ENCODE data around the gene RNF130. TPM values are rescaled to one million over a fixed set of nuclear protein-coding genes. Genes with fewer than 3 reads are reported as not detected.

RNF130 gene
- total and polyA plus RNA-seq, 9 of the 15 experiments (the other 6 are each of a cell fraction or from before 2014, with no cell fraction given), result 5.8 to 39.4 (median 27.1) TPM

DNA sequence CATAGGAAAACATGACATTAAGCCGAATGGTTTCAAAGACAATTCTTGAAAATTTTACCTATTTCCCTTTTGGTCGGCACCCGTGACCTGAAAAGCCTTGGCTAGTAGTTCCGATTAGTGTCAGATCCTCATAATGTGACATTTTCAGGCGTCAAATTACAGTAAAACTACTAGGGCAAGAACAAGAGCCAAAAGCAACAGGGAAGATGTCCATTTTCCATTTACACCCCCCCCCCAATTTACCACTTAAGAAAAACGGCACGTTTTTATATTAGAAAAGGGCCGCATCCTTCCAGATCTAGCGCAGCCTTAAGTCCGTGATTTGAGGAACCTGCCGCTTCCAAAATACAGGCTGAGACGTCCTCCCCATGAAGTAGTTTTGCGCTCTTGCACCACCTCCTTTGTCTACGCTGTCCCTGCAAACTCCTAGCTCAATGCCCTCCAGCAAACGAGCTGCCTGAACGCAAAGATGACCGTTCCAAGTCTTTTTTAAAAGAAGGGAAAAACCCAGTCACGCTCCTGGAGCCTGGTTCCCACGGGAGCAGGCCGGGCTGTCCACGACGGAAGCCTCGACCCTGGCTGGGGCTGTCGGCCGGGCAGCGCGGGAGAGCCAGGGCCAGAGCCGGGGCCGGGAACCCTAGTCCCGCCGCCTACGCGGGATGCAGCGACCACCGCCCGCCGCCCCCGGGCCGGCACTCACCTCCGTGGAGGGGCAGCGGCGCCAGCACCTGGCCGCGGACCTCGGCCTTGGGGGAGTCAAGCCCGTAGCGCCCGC lies 616 bp downstream of the RNF130 start (continued):
- TF ChIP-seq, protein P1, sequence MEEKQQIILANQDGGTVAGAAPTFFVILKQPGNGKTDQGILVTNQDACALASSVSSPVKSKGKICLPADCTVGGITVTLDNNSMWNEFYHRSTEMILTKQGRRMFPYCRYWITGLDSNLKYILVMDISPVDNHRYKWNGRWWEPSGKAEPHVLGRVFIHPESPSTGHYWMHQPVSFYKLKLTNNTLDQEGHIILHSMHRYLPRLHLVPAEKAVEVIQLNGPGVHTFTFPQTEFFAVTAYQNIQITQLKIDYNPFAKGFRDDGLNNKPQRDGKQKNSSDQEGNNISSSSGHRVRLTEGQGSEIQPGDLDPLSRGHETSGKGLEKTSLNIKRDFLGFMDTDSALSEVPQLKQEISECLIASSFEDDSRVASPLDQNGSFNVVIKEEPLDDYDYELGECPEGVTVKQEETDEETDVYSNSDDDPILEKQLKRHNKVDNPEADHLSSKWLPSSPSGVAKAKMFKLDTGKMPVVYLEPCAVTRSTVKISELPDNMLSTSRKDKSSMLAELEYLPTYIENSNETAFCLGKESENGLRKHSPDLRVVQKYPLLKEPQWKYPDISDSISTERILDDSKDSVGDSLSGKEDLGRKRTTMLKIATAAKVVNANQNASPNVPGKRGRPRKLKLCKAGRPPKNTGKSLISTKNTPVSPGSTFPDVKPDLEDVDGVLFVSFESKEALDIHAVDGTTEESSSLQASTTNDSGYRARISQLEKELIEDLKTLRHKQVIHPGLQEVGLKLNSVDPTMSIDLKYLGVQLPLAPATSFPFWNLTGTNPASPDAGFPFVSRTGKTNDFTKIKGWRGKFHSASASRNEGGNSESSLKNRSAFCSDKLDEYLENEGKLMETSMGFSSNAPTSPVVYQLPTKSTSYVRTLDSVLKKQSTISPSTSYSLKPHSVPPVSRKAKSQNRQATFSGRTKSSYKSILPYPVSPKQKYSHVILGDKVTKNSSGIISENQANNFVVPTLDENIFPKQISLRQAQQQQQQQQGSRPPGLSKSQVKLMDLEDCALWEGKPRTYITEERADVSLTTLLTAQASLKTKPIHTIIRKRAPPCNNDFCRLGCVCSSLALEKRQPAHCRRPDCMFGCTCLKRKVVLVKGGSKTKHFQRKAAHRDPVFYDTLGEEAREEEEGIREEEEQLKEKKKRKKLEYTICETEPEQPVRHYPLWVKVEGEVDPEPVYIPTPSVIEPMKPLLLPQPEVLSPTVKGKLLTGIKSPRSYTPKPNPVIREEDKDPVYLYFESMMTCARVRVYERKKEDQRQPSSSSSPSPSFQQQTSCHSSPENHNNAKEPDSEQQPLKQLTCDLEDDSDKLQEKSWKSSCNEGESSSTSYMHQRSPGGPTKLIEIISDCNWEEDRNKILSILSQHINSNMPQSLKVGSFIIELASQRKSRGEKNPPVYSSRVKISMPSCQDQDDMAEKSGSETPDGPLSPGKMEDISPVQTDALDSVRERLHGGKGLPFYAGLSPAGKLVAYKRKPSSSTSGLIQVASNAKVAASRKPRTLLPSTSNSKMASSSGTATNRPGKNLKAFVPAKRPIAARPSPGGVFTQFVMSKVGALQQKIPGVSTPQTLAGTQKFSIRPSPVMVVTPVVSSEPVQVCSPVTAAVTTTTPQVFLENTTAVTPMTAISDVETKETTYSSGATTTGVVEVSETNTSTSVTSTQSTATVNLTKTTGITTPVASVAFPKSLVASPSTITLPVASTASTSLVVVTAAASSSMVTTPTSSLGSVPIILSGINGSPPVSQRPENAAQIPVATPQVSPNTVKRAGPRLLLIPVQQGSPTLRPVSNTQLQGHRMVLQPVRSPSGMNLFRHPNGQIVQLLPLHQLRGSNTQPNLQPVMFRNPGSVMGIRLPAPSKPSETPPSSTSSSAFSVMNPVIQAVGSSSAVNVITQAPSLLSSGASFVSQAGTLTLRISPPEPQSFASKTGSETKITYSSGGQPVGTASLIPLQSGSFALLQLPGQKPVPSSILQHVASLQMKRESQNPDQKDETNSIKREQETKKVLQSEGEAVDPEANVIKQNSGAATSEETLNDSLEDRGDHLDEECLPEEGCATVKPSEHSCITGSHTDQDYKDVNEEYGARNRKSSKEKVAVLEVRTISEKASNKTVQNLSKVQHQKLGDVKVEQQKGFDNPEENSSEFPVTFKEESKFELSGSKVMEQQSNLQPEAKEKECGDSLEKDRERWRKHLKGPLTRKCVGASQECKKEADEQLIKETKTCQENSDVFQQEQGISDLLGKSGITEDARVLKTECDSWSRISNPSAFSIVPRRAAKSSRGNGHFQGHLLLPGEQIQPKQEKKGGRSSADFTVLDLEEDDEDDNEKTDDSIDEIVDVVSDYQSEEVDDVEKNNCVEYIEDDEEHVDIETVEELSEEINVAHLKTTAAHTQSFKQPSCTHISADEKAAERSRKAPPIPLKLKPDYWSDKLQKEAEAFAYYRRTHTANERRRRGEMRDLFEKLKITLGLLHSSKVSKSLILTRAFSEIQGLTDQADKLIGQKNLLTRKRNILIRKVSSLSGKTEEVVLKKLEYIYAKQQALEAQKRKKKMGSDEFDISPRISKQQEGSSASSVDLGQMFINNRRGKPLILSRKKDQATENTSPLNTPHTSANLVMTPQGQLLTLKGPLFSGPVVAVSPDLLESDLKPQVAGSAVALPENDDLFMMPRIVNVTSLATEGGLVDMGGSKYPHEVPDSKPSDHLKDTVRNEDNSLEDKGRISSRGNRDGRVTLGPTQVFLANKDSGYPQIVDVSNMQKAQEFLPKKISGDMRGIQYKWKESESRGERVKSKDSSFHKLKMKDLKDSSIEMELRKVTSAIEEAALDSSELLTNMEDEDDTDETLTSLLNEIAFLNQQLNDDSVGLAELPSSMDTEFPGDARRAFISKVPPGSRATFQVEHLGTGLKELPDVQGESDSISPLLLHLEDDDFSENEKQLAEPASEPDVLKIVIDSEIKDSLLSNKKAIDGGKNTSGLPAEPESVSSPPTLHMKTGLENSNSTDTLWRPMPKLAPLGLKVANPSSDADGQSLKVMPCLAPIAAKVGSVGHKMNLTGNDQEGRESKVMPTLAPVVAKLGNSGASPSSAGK (IDR thresholded peaks at IDR 0.05), result peak; percentile 74
- TF ChIP-seq ZNF133 (CRISPR knock-in tag; IDR thresholded peaks at IDR 0.05), result no peak
- peak; percentile 79; the same call in 1 of the 2 replicates for TF ChIP-seq NR3C1 (CRISPR knock-in tag; IDR thresholded peaks at IDR 0.05)
- TF ChIP-seq ZBTB7A (IDR thresholded peaks at IDR 0.05; ENCODE audit: borderline replicate concordance, control insufficient read depth, low read depth, low read length), result peak; percentile 53; the same call in 1 of the 2 replicates
- TF ChIP-seq, protein P2, sequence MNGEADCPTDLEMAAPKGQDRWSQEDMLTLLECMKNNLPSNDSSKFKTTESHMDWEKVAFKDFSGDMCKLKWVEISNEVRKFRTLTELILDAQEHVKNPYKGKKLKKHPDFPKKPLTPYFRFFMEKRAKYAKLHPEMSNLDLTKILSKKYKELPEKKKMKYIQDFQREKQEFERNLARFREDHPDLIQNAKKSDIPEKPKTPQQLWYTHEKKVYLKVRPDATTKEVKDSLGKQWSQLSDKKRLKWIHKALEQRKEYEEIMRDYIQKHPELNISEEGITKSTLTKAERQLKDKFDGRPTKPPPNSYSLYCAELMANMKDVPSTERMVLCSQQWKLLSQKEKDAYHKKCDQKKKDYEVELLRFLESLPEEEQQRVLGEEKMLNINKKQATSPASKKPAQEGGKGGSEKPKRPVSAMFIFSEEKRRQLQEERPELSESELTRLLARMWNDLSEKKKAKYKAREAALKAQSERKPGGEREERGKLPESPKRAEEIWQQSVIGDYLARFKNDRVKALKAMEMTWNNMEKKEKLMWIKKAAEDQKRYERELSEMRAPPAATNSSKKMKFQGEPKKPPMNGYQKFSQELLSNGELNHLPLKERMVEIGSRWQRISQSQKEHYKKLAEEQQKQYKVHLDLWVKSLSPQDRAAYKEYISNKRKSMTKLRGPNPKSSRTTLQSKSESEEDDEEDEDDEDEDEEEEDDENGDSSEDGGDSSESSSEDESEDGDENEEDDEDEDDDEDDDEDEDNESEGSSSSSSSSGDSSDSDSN (IDR thresholded peaks at IDR 0.05; ENCODE audit: borderline replicate concordance in 1 of 2, low read depth in 2 of 2, low read length in 2 of 2), result peak in 1 of 2 experiments; percentile 77; a peak in 1 of 4 replicates
- TF ChIP-seq, protein P3, sequence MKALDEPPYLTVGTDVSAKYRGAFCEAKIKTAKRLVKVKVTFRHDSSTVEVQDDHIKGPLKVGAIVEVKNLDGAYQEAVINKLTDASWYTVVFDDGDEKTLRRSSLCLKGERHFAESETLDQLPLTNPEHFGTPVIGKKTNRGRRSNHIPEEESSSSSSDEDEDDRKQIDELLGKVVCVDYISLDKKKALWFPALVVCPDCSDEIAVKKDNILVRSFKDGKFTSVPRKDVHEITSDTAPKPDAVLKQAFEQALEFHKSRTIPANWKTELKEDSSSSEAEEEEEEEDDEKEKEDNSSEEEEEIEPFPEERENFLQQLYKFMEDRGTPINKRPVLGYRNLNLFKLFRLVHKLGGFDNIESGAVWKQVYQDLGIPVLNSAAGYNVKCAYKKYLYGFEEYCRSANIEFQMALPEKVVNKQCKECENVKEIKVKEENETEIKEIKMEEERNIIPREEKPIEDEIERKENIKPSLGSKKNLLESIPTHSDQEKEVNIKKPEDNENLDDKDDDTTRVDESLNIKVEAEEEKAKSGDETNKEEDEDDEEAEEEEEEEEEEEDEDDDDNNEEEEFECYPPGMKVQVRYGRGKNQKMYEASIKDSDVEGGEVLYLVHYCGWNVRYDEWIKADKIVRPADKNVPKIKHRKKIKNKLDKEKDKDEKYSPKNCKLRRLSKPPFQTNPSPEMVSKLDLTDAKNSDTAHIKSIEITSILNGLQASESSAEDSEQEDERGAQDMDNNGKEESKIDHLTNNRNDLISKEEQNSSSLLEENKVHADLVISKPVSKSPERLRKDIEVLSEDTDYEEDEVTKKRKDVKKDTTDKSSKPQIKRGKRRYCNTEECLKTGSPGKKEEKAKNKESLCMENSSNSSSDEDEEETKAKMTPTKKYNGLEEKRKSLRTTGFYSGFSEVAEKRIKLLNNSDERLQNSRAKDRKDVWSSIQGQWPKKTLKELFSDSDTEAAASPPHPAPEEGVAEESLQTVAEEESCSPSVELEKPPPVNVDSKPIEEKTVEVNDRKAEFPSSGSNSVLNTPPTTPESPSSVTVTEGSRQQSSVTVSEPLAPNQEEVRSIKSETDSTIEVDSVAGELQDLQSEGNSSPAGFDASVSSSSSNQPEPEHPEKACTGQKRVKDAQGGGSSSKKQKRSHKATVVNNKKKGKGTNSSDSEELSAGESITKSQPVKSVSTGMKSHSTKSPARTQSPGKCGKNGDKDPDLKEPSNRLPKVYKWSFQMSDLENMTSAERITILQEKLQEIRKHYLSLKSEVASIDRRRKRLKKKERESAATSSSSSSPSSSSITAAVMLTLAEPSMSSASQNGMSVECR (CRISPR knock-in tag; IDR thresholded peaks at IDR 0.05), result peak; percentile 58; the same call in 1 of the 2 replicates
